Mammary epithelial cell (primary cell): ENCODE measurements around the gene FANCI.

Experiments
- EZH2 ChIP-seq: IDR thresholded peaks from 2 replicates; pipeline ENCODE4 v1.6.1; 2012; ENCODE audit warnings: low read length, inconsistent platforms, borderline replicate concordance
- TF ChIP-seq, protein P1 (sequence below), 2 donors: IDR thresholded peaks in 1 of 2; conservative IDR thresholded peaks in 1 of 2; 2 replicates each; pipeline ENCODE4 v1.5.1; 2011 to 2012; ENCODE audit warnings: inconsistent platforms in 2 of 2, low read length in 2 of 2, mild to moderate bottlenecking in 2 of 2, control low read depth in 1 of 2, low read depth in 1 of 2; ENCODE audit not compliant: insufficient read depth in 1 of 2; ENCODE audit errors: extremely low read depth in 1 of 2

DNA sequence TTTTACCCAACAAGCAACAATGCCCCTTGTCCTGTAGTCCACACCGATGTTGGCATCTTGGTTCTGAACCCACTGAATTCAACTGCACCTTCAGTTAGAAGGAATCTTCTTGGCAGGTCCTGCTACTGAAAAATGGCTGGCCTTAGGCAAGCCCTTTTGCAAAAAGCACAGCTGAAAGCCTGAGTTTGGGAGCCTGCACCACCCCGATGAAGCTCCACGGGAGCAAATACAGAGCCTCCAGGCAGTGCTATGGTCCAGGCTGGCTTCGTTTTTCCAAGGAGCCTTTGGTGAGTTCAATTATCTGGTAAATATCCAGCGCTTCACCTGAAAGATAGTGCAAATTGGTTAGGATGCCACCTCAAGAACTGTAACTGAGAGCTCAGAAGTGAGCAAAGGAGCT, 72.7 kb downstream of the FANCI start:
- TF ChIP-seq, protein P1, sequence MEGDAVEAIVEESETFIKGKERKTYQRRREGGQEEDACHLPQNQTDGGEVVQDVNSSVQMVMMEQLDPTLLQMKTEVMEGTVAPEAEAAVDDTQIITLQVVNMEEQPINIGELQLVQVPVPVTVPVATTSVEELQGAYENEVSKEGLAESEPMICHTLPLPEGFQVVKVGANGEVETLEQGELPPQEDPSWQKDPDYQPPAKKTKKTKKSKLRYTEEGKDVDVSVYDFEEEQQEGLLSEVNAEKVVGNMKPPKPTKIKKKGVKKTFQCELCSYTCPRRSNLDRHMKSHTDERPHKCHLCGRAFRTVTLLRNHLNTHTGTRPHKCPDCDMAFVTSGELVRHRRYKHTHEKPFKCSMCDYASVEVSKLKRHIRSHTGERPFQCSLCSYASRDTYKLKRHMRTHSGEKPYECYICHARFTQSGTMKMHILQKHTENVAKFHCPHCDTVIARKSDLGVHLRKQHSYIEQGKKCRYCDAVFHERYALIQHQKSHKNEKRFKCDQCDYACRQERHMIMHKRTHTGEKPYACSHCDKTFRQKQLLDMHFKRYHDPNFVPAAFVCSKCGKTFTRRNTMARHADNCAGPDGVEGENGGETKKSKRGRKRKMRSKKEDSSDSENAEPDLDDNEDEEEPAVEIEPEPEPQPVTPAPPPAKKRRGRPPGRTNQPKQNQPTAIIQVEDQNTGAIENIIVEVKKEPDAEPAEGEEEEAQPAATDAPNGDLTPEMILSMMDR (conservative IDR thresholded peaks at IDR 0.05 in 1 of 2, IDR thresholded peaks at IDR 0.05 in 1 of 2; ENCODE audit: extremely low read depth in 1 of 2, insufficient read depth in 1 of 2, low read depth in 1 of 2, low read length in 2 of 2) = no peak
- no peak for TF ChIP-seq EZH2
